ENCODE results near the gene KDM5A.

KDM5A gene

DNA sequence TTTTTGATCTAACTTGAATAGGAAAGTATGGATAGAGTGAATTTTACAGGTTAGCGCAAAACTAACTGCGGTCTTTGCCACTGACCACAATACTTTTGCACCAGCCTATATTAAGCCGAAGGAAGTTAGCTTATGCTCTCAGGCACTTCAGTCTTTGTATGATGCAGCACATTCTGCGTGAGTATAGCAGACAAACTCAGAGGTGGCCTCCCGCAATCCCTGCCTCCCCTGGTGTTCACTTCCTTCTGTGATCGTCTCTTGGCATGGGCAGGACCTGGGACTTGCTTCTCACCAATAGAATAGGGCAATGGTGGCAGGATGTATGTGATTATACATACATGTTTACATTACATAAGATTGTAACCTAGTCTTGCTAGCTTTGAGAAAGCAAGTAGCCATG, 116.2 kb downstream of the KDM5A start:
- no peak for DNase-seq (ENCODE audit: low read depth)

DNA sequence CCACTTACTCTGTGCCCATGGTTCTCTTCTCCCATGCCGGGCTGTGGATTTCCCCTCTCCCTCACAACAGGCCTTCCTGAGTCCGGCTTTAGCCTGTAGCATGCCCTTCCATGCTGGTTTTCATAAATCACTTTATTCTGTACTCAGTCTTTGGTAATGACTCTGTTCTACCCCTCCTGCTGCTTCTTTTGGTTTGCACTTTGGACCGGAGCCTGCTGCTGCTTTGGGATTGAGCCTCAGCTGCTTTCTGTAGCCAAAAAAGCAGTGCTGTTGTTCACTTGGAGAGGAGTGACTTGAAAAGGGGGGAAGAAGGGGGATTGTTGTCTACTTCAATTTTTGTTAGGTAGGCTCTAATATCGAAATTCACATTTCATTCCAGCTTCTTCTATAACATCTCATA, 118.0 kb downstream of the KDM5A start:
- no peak for DNase-seq (ENCODE audit: low read depth)

DNA sequence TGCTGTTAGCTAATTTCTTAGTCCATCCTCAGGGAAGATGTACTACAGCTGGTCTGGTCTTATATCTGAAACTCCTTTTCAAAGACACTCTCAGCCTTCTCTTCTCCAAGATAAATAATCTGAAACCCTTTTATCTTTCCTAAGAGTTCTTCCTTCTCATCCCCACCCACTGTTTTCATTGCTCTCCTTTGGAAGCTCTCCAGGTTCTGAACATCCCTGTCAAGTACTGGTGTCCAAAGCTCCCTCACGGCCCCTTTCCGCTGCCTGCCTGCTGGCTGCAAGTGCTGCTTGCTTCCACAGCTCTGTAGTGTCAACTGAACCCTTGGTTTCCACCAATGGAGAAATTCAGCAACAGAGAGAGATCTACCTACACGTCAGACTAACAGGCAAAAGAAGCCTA, 119.9 kb downstream of the KDM5A start:
- DNase-seq (ENCODE audit: low read depth), result no peak

DNA sequence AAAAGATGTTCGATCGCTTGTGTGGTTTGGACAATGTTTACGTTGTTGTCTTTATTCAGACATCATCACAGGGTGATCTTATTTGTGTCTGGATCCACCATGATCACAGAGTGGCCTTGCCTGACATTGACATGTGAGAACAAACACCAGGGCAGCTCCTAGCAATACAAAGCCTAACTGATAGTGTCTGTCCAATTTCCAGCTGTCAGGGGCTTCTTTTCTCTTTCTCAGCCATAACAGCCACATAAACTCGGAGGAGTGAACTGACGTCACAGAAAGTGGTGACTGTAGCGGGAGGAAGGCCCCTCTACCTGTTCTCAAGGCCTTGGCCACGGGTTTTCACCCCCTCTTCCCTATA, 120.7 kb downstream of the KDM5A start:
- DNase-seq (ENCODE audit: low read depth), result no peak

DNA sequence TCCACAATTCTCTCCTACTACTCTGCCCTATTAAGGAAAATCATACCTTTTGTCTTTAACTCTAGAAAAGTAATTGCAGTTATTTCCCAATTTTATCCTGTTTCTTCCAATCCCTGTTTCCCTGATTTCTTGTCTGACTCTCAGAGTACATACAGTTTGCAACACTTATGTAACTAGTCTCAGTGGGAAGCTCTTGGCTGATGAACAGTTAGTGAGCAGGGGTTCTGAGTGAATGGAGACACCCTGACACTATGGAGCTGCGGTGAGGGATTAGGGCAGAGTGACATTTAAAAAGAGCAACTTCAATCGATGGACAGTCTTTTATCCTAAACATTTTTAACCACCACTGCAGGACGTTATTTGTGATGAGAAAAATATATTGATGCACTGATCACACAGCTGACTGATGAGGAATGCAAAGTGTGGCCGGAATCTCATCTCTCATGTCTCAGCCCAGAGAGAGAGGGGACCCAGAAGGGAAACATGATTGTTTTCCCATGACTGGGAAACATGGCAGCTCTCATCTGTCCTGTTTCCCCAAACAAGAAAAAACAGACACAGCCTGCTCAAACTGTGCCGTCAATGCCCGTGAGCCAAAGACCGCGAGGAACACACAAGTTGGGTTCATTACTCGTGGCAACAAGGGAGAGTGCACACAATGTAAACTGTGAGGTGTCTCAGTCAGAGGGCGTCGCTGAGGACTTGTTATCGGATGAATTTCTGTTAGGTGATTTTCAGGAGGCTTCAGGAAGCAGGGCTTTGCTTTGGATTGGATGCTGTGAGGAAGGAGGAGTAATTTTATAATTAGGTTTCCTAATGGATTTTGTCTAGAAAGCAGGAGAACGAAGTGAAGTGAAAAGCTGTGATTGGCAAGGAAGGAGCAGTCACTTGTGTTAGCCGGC, 121.3 kb downstream of the KDM5A start:
- DNase-seq (ENCODE audit: low read depth), result no peak

DNA sequence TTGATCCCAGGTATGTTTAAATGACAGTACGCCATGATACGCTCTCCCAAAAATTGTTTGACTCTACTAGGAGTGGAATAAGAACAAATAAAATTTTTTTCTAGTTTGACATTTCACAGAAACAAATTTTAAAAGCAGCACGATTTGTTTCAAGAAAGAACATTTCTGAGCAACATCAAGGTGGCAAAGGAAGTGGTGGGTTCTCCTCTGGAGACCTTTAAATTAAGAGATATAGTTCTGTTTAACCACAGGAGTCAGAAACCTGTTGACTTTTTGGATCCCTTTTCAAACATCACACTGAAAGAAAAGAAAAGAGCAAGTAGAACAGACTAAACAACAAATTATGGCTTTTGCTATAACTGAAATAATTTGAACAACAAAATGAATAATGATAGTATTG, 124.0 kb downstream of the KDM5A start:
- DNase-seq (ENCODE audit: low read depth), result no peak

DNA sequence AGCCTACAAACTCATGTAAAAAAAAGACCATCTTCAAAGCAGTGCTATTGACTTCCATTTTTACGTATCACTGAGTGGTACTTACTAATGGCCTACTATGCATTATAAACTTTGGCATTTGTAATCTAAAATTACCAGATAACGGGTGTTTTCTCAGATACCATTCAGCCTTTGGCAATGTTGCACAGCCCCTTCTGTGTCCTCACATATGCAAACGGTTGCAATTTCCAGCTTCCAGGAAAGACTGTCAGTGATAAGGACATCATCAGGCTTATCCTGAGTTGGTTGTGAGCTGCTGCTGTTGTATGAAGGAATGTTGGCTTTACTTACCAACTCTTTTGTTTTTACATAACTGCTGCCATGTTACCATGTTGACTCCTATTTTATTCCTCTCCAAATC, 124.9 kb downstream of the KDM5A start:
- DNase-seq (ENCODE audit: low read depth), result no peak

DNA sequence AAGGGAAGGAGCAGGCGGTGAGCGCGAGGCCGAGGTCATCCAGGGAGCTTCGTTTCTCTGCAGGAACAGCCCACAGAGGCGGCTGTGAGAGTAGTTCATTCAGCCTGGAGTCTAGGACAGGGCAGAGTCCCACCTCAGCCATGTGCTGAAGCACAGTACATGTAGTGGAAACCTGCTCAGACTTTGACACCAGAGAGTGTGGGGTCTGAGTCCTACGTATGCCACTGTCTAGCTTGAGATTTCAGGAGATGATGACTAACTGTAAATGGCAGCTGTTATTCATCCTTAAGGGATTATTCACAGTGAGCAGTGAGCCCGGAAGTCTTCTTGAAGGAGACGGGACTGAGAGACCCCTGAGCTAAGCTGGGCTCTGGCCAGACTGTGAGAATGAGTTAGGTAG, 125.5 kb downstream of the KDM5A start:
- DNase-seq (ENCODE audit: low read depth), result no peak

DNA sequence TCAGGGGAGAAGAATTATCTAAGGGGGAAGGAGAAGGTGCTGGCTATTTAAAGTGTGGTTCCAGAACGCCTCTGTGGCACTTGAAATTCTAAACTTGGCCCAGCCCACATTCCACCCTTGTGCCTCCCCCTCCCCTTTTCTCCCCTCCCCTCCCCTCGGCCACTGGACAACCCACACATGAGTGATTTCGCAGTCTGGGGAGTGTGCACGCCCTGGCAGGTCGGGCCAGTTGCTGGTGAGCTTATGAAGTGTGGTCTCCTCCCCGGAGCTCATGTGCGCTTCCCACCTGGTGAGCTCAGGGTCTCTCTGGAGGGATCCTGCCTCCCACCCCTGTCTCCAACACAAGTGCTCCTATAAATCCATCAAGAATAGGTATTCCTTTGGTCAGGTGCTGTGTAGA, 126.3 kb downstream of the KDM5A start, which contains the start of gene SLC6A13:
SLC6A13 (minus strand) TSS at position 20 of the 400 bp plus-strand sequence. CDS start 2,784 bp downstream, outside the sequence.
- no peak for DNase-seq (ENCODE audit: low read depth)

DNA sequence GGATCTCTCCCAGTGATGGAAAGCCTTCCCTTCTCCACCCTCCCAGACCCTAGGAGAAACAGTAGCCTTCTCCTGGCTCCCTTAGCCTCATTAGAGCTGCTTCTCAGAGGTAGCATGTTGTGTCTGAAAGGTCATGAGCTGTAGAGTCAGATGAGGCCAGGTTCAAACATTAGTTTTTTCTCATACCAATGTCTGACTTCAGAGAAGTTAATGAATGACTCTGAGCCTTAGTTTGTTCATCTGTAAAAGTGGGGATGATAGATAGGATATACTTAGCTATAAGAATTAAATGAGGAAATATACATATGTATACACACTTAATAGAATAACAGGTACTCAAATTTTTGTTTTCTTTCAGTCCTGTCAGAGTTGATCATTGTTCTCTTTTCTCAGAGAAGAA, 127.0 kb downstream of the KDM5A start:
- no peak for DNase-seq (ENCODE audit: low read depth)

DNA sequence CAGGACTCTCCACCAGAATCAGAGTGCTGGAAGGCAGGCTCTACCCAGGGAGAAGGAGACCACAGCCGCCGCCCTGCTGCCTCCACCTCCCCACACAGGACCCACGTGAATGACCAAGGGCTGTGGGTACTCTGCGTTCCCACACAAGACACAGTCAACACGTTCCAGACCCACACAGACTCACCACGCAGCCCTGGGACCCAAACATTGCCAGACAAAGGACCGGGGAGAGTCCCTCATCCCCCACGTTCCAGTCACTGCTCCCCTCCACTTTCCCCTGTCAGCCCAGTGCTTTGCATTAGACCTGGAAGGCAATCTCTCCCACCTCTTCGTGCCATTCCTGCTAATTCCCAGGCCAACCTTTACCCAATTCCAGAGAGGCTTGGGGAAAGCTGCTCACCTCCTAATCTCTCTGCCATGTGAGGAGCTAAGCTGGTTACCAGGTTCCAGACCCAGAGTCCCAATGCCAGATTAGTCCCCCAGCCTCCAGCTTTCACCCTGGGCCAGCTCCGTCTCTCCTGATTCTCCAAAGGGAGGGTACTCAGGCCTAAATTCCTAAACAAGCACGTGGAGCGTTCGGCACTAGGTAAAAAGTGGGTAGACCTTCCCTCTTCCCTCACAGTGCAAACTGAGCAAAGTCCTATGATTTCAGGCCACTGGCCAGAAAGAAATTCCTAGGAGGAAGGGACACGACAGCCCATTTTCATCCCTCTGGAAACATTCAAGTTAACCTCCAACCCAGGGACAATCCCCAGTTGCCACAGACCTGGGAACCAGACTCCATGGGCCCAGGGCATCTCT, 131.4 kb downstream of the KDM5A start:
- no peak for DNase-seq (ENCODE audit: low read depth)

DNA sequence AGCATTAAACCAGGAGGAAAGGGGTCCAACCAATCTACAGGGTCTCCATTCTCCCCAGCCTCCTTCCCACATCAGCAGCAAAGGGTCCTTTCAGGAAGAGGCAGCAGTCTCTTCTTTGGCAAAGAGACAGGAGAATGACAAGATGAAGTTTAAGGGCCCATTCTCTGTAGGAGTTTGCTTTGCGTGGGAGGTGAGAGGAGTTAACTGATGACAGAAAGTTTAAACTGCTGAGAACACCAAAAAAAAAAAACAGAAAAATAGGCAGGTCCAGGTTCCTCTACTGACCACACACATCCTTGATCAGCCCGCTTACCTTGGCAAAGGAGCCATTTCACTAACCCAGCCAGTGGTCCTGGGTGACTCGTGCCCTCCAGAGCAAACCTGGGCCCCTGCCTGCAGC, 132.2 kb downstream of the KDM5A start:
- DNase-seq (ENCODE audit: low read depth), result no peak

DNA sequence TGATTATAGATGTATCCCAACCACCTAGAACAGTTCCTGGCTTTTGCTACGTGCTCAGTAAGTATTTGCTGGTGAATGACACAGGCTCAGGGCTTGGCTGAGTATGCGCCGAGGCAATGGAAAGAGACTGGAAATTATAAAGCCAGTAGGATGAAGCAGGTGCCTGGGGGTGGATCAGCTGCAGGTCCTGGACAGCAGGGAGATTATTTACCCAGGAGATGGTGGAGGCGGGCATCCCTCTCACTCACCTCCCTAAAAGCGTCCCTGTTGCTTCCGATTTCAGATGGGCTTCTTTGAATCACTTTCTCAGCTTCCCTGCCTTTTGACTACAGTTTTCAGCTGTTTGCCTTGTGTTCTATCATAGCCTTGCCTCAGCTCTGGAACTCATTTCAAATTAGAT, 132.9 kb downstream of the KDM5A start:
- DNase-seq (ENCODE audit: low read depth), result no peak

DNA sequence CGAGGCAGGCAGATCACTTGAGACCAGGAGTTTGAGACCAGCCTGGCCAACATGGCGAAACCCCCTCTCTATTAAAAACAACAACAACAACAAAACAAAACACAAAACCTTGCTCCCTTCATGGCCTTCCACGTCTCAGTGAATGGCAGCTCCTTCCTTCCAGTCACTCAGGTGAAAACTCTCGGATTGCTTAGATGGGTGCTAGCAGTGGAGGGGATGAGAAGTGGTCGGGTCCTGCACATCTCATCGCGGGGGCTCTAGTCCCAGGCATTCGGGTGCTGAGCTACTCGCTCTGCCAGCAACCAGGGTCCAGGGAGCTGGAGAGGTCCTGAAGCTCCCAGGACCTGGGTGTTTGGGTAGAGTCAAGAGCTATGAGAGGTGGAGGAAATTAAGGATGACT, 134.2 kb downstream of the KDM5A start:
- DNase-seq (ENCODE audit: low read depth), result no peak

DNA sequence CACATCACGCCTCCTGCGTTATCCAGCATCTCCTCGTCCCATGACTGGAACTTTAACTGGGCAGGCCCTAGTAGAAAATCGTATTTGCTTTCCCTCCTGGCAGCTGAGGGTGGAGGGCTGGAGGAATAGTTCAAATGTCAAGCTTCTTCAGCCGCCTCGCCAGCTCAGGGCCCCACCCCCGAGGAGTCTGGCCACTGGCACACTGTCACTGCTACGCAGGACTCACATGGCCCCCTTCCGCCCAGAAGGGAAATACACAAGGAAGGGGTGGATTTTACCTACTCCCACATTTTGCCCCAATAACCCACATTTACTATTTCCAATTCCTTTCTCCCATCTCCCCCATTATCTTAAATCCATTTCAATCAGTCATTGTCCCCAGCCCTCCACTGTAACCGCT, 135.1 kb downstream of the KDM5A start:
- DNase-seq (ENCODE audit: low read depth), result no peak

DNA sequence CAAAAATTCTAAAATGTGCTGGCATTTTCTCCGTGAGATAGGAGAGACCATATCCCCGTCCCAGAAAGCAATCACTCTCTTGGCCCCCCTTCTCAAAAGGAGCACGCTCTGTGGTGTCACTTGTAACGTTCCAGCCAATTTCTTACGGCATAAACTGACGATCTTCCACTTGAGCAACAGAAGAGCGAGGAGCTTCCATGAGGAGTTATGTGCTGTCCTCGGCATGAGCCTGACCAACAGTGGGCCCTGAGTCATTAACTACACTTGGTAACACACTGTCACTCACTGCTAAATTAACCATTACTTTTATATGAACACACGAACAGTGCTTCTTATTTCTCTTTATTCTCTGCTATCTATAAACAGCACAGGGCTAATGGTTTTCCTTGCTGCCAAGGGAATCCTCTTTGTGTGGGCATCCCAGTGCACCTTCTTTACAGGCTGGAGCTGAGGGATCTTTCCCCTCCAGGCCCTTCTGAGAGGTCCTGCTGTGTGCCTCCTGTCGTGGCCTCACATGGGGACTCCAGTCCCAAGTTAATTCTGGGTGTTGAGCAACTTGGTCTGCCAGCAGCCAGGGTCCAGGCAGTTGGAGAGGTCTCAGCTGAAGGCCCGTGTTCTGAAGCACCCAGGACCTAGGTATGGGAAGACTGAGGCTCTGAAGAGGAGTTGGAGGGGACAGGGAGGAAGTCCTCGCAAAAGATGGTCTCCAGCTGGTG, 135.8 kb downstream of the KDM5A start:
- no peak for DNase-seq (ENCODE audit: low read depth)

DNA sequence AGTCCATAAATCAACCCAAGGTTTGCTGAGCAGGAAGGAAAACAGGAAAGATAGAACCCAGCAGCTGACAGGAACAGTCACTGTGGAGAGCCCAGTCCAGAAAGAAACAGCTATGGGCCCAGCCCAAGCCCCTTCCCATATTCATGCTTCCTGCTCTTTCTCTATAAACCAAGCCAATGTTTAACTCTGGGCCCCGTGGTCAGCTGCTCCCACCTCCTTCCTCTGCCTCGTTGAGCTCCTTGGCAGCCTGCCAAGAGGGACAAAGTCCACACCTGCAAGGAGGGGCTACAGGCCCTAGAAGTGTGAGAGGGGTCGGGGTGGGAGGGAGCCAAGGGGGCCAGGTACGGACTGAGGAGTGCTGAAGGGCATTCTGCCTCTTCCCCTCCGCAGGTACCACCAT, 136.5 kb downstream of the KDM5A start:
- no peak for DNase-seq (ENCODE audit: low read depth)

DNA sequence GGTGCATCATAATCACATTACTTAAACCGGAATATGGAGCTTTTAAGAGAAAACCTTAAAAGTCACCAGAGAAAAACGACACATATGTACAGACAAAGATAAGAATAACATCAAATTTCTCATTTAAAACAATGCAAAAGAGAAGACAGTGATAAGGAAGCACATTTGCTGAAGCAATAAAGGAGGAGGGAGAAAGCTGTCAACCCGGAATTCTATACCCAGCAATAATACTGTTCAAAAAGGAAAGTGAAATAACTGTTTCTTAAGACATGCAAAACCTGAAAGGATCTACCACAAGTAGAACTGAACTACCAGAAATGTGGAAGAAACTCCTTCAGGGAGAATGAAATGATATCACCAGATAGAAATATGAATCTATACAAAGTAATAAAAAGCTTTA, 141.8 kb downstream of the KDM5A start:
- DNase-seq (ENCODE audit: low read depth), result no peak

DNA sequence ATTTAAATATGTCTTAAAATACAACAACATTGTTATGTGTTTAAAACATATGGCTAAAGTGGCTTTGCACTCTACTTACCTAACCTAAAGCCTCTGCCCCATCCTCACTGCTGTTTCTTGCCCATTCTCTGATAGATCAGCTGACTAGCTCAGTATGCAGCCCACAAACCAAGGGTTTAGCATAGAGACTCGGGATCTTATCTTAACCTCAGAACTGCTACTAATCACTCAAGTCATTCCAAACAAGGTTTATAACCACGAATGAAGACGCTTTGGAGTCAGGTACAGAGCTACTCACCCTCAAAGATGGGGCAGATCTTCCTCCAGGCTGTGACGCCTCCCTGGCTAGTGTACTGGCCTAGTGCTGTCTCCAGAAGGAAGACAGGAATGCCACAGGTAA, 145.7 kb downstream of the KDM5A start:
- no peak for DNase-seq (ENCODE audit: low read depth)

DNA sequence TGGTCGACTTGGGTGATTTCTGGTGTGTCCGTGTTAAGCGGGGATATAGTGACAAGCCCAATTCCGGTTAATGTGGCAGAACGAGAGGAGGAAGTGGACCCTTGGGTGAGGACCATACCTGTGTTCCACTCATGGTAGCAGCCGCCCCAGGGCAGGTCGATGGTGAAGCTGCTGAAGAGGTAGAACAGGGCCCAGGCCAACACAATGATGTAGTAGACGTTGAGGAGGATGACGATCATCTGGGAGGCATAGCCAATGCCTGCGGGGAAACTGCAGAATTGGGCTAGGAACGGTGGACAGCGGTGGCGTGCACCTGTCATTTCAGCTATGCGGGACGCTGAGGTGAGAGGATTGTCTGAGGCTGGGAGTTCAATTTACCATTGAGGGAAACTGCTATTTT, 146.6 kb downstream of the KDM5A start:
- no peak for DNase-seq (ENCODE audit: low read depth)

DNA sequence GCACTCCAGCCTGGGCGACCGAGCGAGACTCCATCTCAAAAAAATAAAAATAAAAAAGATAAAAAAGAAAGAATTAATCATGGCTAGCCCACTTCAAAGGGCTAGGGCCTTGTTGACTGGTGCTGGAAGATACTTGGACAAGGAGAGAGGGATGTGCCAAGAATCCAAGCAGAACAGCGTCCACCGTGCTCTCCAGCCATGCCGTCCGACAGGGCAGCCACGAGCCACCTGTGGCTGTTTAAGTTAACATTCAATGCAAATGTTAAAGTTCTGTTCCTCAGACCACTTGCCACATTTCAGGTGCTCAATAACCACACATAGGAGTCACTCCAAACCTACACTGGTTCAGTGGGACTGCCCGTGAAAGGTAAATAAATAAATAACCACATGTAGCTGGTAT, 147.9 kb downstream of the KDM5A start:
- DNase-seq (ENCODE audit: low read depth), result no peak

DNA sequence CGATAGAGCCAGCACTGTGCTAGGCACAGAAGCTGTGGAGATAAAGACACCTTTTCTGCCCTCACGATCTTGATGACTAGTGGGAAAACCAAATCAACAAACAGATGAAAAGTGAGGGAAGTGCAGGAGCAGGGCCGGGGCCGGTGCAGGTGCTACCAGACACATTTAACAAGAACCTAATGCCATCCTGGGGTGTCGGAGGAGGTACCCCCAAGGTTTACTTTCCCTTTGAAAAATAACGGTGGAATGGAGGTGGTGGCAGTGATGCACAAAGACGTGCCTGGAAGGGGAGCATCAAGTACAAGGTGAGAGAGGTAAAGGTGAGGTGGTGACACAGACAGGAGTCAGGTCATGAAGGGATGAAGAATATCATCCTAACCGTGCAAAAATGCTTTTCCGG, 148.6 kb downstream of the KDM5A start:
- DNase-seq (ENCODE audit: low read depth), result no peak

Measured in activated T-helper 9 cell treated with anti-CD3 and anti-CD28 coated beads, Interleukin-2, amount 50 U/mL, for 16 hours (primary cell).